GM18499 (cell line): ENCODE data around the gene NOSTRIN.
"Not testable (repeated sequence)": the region's sequence is repeated elsewhere in the genome, so short reads cannot be mapped to it uniquely, and the experiment has no call there.

Source experiments
- ATAC-seq: cut with Tn5 transposase; IDR thresholded peaks from one replicate; pipeline ENCODE4 v1.9.1; 2021; ENCODE audit warnings: moderate number of reproducible peaks; ENCODE audit not compliant: insufficient read depth, unreplicated experiment

NOSTRIN gene

GRCh38 chr2:168870824-168871223 is 68.4 kb downstream of the NOSTRIN start:
- not testable (repeated sequence) for ATAC-seq

- ATAC-seq, result no peak
Observed at GRCh38 chr2:168874368-168875054, 72.1 kb downstream of the NOSTRIN start.

GRCh38 chr2:168882163-168882562 is 79.7 kb downstream of the NOSTRIN start:
- ATAC-seq, result not testable (repeated sequence)

GRCh38 chr2:168884975-168885374 is 82.5 kb downstream of the NOSTRIN start:
- ATAC-seq, result no peak

DNA sequence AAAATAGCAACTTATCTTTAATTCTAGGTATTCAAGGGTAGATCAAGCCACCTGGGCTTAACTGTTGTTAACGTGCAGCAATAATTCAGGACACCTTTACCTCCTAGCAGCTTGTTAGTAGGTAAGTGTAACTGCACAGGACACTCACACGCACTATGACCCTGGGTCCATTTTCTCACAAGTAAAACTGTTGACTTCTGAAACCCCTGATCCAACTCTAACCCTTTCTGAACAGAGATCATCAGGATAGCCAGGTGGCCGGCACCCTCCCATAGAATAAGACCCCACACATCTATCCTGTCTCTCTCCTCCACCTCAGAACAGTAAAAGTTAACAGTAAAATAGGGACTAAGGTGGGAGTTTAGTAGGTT is 87.2 kb downstream of the NOSTRIN start:
- ATAC-seq, result no peak

DNA sequence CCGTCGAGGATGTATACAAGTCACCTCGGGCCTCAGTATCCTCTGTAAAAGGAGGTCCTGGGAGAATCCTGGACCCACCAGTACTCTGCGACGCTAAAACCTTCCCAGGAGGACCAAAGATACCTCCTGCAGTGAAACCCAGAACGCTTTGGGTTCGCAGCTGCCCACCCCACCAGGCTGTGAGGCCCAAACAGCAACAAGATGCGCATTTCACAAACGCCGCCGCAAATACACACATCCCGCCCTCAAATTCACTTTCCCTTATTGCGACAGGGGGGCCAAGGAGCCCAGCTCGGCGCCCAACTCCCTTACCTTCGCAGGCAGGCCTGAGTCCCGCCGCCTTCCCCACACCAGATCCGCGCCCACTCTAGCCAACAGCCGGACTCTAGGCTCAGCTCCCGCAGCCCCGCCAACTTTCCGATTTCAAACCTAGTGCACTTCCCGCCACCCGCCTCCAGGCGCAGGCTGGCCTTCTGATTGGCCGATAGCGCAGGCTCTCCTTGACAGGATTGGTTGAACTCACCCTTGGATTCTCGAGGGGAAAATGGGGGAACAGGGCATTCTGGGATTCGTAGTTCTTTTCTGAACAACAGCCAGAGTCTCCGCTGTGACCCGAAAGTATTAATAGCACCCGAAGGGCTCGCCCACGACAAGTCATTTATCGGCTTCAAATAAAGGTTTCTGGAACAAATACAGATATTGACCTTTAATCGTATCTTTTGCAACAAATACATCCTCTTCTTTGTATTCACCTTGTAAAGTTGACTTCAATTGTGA is 87.8 kb downstream of the NOSTRIN start, which contains the start of gene SPC25:
Gene SPC25 (minus strand): TSS at position 425 of the 777 bp plus-strand sequence. CDS start 911 bp downstream, outside the sequence.
- ATAC-seq, result peak; percentile 99

GRCh38 chr2:168892327-168892726 is 89.9 kb downstream of the NOSTRIN start:
- no peak for ATAC-seq

DNA sequence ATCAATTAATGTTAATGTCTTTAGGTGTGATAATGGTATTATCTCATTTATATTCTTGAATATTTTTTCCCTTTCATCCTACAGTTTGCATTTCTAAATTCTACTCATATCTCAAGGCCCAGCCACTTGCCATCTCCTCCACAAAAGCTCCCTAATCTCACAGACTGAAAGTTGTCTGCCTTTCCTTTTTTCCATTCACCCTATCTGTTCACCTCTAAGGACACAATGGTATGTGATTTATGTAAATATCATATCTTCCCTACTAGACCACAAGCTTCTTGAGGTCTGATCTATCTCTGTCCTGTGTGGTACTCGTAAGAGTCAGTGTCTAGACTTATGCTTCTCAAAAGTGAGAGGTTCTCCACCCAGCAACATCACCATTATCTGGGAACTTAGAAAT is 91.7 kb downstream of the NOSTRIN start:
- ATAC-seq, result no peak

GRCh38 chr2:168894720-168895119 is 92.3 kb downstream of the NOSTRIN start:
- no peak for ATAC-seq

DNA sequence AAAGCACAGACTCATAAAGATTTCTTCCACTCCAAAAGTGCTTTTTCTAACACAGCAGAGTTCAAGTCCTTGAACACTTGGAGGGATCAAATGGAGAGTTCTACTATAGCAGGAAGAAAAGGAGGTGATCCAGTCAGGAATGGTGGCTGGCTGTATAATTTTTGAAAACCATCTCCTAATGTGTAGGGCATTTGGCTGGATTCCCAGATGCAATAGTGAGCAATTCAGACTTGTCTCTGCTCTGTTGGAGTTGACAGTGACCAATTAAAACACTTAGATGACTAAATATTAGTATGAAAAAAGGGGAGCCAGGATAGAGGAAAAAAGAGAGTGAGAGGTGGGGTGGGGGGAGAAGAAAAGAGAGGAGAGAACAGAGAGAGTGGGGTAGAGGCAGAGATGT is 93.3 kb downstream of the NOSTRIN start:
- ATAC-seq, result no peak

GRCh38 chr2:168896783-168897182 is 94.3 kb downstream of the NOSTRIN start:
- ATAC-seq, result no peak

DNA sequence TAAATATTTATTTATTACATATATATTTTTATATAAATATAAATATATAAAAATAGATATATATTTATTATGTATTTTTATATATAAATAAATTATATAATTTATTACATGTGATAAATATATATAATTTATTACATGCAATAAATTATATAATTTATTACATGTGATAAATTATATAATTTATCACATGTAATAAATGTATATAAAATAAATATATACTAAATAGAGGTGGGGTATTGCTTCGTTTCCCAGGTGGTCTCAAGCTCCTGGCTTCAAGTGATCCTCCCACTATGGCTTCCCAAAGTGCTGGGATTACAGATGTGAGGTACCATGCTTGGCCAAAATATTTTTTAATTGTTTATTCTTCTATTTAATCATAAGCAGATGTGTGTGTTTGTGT is 95.0 kb downstream of the NOSTRIN start:
- no peak for ATAC-seq

DNA sequence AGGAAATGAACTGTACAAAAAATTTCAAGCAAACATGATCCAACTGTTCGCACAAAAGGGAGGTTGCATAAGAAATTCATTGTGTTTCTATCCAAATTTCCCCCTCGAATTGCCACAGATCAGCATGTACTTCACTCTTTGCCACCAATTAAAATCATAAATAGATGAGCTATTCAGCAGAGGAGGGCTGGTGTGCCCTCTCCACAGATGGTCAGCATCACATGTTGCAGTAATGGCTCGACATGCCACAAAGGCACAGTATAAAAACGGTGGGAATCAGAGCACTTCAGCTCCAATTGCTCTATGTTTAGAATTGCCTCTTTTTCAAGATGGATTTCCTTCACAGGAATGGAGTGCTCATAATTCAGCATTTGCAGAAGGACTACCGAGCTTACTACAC is 98.6 kb downstream of the NOSTRIN start, which contains the start of gene G6PC2:
Gene G6PC2 (plus strand): TSS at position 289 of the 400 bp plus-strand sequence. CDS start 41 bp downstream, at position 330.
- no peak for ATAC-seq

DNA sequence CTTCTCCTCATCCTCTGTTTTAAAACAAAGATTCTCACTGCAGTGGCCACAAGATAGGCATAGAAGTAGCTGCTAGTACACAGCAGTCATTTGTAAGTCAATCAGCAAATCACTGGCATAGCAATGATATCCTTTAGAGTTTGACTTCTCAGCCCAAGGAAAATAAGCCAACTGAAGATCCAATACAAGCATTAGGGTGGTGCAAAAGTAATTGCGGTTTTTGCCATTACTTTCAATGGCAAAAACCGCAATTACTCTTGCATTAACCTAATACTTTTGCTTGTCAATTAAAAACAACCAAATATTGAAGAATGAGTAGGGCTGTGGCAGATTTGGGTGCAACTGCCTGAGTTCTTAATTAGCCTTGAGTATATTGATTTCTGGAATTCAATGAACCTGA is 101.5 kb downstream of the NOSTRIN start:
- no peak for ATAC-seq

GRCh38 chr2:168904358-168904757 is 101.9 kb downstream of the NOSTRIN start:
- no peak for ATAC-seq

DNA sequence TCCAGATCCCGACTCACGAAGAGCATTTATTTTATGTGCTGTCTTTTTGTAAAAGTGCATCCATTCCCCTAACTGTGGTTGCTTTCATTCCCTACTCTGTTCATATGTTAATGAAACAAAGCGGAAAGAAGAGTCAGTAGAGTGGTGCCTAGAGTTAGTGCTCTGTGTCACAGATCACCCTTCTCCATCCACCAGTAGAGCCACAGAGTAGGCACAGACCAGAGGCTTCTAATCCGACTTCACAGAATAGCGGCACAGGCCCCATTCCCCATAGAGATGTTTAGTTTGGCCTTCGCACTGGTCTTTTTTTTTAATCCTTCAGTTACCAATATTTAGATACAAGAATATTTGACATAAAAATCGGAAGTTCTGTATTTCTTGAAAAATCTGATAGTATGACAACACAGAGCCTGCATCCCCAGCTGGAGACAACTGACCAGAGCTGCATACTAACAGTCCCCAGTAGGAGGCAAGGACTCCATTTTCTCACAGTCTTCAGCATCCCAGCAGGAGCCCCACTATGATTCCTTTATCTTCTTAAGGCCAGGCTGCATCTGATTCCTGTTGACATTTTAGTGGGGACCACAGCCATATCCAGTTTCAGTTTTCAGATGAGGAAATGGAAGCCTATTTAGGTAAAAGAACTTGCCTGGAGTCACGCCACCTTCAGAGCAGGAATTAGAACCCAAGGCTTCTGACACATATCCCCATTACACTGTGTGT is 105.7 kb downstream of the NOSTRIN start:
- ATAC-seq, result no peak

GRCh38 chr2:168910330-168910729 is 107.9 kb downstream of the NOSTRIN start:
- no peak for ATAC-seq

- ATAC-seq, result no peak
Observed at GRCh38 chr2:168912466-168912865, 110.0 kb downstream of the NOSTRIN start.

- ATAC-seq, result no peak
Observed at GRCh38 chr2:168912901-168913369, 110.5 kb downstream of the NOSTRIN start.

DNA sequence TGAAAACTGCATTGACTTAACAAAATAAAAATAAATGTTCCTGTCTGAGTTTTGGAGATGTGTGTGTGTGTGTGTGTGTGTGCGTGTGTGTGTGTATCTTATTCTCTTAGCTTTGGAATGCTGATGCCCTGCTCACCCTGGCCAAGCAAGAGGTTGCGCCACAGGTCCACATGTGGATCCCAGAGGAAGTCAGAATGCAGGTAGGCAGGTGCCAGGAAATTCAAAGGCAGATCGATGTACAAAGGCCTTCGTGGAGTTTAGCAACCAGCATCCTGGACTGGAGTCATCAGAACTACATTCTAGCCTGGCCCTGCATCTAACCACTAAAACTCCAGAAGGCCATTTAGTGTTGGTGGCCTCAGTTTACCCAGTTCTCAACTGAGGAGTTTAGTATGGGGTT is 111.1 kb downstream of the NOSTRIN start:
- ATAC-seq, result no peak
